Testis (tissue), 3 donors: ENCODE results near the gene BMP7. TPM values are rescaled to one million over a fixed set of nuclear protein-coding genes. Genes with fewer than 3 reads are reported as not detected.

Experiments
- DNase-seq: peaks from one replicate; pipeline ENCODE4 v3.0.0-alpha.2; 2019
- H3K27ac ChIP-seq, 2 donors: fragments of 200-600 bp; sonication (generic); one replicate each; pipeline ENCODE4 v1.5.1; 2019
- H3K27me3 ChIP-seq: fragments of 200-600 bp; sonication (generic); one replicate; pipeline ENCODE4 v1.5.1; 2019
- H3K36me3 ChIP-seq: fragments of 200-600 bp; sonication (generic); one replicate; pipeline ENCODE4 v1.5.1; 2017; ENCODE audit warnings: low read depth; ENCODE audit errors: missing control alignments
- H3K4me1 ChIP-seq: fragments of 200-600 bp; sonication (generic); one replicate; pipeline ENCODE4 v1.5.1; 2019
- H3K4me3 ChIP-seq, 2 donors: fragments of 200-600 bp; sonication (generic); one replicate each; pipeline ENCODE4 v1.5.1; 2017 to 2019
- H3K9me3 ChIP-seq: fragments of 200-600 bp; sonication (generic); one replicate; pipeline ENCODE4 v1.5.1; 2017
- CTCF ChIP-seq, 3 experiments: fragments of 450-650 bp in 2 of 3; fragments of 200-600 bp in 1 of 3; sonication (generic) in 1 of 3; IDR thresholded peaks; one replicate each; pipeline ENCODE4 v1.5.1; 2016 to 2019; ENCODE audit warnings: antibody characterized with exemption in 3 of 3, mild to moderate bottlenecking in 2 of 3, moderate library complexity in 1 of 3
- POLR2A ChIP-seq: fragments of 450-650 bp; IDR thresholded peaks from one replicate; pipeline ENCODE4 v1.6.1; 2017; ENCODE audit warnings: antibody characterized with exemption, mild to moderate bottlenecking, moderate library complexity
- WGBS, 2 donors: methylation state at CpG; one replicate each; pipeline ENCODE4 v1.1.5; 2018; 5-methylcytosine and 5-hydroxymethylcytosine counted together
- intact Hi-C: fragments of 100-400 bp; cut with DNase I; formaldehyde crosslinking; loops from one replicate; pipeline ENCODE4 v1.15.1; 2023; ENCODE audit warnings: low total_unique reads
- polyA plus RNA-seq: library from polyadenylated mRNA; stranded (reverse); fragments of 350-450 nt; fragmentation: Illumina TruSeq; extraction: RNeasy Lipid Tissue Mini Kit (QIAGEN cat#74804); gene quantifications from one replicate; pipeline ENCODE4 v1.2.3, GENCODE V29; 2014; ENCODE audit warnings: low read depth, low replicate concordance; ENCODE audit not compliant: insufficient read depth
- total RNA-seq, 2 donors: library from RNA; depleted of rRNA; stranded (reverse); fragments of >200 nt; gene quantifications; one replicate each; pipeline ENCODE4 v1.2.3, GENCODE V29; 2016

BMP7 gene
- total and polyA plus RNA-seq, 3 donors from 2014 or later, result 2.4 to 7.1 (median 3.3) TPM

DNA sequence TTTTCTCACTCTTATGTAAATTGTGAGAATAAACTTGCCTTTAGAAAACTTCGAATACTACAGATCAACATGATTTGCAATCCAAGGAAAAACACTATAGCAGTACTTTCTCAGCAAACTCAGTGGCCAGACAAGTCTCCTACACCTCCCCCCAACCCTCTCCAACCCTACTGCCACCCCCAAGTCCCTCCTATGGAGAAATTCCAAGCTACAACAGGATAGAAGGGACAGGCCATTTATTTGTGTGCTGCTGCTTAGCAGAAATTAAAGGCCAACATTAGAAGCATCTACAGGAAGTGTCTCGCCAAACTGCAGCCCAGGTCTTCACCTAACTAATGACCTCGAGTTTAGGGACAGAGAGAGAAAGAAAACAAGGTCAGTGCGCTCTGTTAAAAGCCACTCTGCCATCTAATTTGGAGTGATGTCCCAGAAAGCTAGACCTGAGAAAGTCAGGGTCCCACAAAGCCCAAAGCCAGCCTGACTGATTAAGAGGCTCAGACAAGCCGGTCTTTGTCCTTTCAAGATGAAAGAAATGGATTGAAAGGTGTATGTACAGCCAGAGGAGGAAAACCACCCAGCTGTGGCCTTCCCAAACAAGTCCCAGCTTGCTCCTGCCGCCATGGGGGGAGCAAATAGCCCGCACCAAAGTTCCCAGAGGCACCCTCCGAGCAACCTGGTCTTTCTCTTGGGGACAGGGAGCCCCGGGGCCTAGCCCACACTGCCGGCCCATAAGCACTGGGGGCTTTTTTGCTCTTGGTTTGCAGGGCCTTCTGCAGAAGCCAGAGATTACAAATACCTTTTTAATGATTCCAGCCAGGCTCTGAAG lies 3.4 kb downstream of the BMP7 start:
- no peak for DNase-seq
- Histone ChIP-seq H3K4me1 (no peaks in the 10 kb centered on the region), H3K27me3 (no peaks in the 10 kb centered on the region), H3K36me3 (no peaks in the 10 kb centered on the region), H3K4me3 (no peak overlapping the region), H3K27ac (no peak overlapping the region), H3K9me3 (no peaks in the 10 kb centered on the region)
- intact Hi-C loops, result no loop called here
- TF ChIP-seq CTCF (IDR thresholded peaks at IDR 0.05) (no peak), POLR2A (no peak)
- 50 to 71% methylated on average over 10 of the region's 10 CpGs for WGBS, 2 donors

- no peak overlapping the region for H3K27ac ChIP-seq
- WGBS, 2 donors, result 89 to 90% methylated on average over 10 of the region's 10 CpGs
- intact Hi-C loops, result no loop called here
- DNase-seq, result no peak
- no peaks in the 10 kb centered on the region for H3K4me1 ChIP-seq
- no peaks in the 10 kb centered on the region for H3K9me3 ChIP-seq
- TF ChIP-seq CTCF (IDR thresholded peaks at IDR 0.05) (no peak), POLR2A (no peak)
- H3K36me3 ChIP-seq, result no peaks in the 10 kb centered on the region
- no peaks in the 10 kb centered on the region for H3K27me3 ChIP-seq
- no peak overlapping the region for H3K4me3 ChIP-seq
Observed at GRCh38 chr20:57262301-57262700, 4.1 kb downstream of the BMP7 start.

- H3K27ac ChIP-seq, result no peak overlapping the region
- WGBS, 2 donors, result 56 to 71% methylated on average over 13 of the region's 13 CpGs
- H3K27me3 ChIP-seq, result no peaks in the 10 kb centered on the region
- intact Hi-C loops, result no loop called here
- no peaks in the 10 kb centered on the region for H3K36me3 ChIP-seq
- H3K4me3 ChIP-seq, result no peak overlapping the region
- H3K9me3 ChIP-seq, result no peaks in the 10 kb centered on the region
- TF ChIP-seq CTCF (IDR thresholded peaks at IDR 0.05) (no peak), POLR2A (no peak)
- no peak for DNase-seq
- no peaks in the 10 kb centered on the region for H3K4me1 ChIP-seq
Observed at GRCh38 chr20:57261457-57262251, 4.8 kb downstream of the BMP7 start.

DNA sequence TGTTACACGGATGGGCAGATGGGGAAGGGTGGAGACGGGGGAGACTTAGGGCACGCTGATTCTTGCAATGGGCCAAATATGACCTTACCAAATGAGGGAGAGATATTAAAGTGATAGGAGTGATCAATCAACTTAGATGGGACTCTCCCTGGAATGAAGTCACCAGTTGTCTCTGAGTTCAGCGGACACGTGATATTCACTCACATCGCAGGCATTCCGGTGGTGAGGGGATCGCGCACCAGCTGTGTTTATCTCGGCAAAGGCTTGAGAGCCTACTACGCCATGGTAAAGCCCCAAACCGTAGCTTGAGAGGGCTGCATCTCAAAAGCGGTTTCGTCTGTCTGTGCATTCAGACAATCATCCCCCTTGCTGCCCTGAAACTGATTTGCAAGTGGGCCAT lies 5.5 kb downstream of the BMP7 start:
- WGBS, 2 donors, result 30 to 40% methylated on average over 14 of the region's 14 CpGs
- H3K4me1 ChIP-seq, result no peaks in the 10 kb centered on the region

More for the DNA sequence above, 5.5 kb downstream of the BMP7 start:
- no peak overlapping the region for H3K4me3 ChIP-seq
- no peak for DNase-seq
- H3K27me3 ChIP-seq, result no peaks in the 10 kb centered on the region
- no peak overlapping the region for H3K27ac ChIP-seq
- no peaks in the 10 kb centered on the region for H3K36me3 ChIP-seq
- TF ChIP-seq CTCF (IDR thresholded peaks at IDR 0.05) (no peak), POLR2A (no peak)
- intact Hi-C loops, result no loop called here
- no peaks in the 10 kb centered on the region for H3K9me3 ChIP-seq
